ENCODE measurements around the gene DNAH3.

Gene DNAH3

GRCh38 chr16:20904507-20905081, 246.1 kb downstream of the DNAH3 start:
- no peak for DNase-seq (ENCODE audit: low read depth, low spot score)

- no peak for DNase-seq (ENCODE audit: low read depth, low spot score)
Observed at GRCh38 chr16:20903899-20904506, 246.6 kb downstream of the DNAH3 start.

DNA sequence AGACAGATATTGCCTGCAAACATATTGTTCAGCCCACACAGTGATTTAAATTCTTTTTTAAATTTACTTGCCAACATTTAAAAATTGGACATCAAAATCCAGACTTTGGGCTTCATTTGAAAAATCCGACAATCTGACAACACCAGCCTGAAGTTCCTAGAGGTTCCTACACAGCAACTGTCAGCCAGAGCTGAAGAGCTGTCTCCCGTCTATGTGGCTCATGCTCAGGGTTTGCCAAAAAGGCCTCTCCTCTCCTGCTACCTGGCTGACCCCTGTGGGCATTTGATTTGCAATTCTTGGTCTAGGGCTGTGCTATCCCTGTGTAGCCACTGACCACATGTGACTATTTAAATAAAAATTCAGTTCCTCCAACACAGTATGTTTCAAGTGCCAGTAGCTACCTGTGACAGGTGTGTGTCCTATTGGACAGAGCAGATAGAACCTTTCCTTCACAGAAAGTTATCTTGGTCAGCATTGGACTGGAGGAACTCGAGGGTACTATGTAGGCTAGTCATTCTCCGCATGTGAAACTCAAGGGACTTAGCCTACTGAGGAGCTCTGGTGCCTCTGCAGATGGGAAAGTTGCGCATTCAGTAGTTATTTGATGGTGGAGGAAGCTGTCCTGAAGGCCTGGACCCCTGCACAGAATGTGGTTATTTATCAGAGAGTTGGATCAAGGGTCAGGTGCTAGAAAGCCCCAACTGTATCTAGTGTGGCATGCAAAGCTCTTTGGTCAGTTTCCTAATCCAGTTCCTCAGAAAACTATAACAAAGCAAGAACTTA, 247.3 kb downstream of the DNAH3 start:
- DNase-seq (ENCODE audit: low read depth, low spot score): no peak

DNA sequence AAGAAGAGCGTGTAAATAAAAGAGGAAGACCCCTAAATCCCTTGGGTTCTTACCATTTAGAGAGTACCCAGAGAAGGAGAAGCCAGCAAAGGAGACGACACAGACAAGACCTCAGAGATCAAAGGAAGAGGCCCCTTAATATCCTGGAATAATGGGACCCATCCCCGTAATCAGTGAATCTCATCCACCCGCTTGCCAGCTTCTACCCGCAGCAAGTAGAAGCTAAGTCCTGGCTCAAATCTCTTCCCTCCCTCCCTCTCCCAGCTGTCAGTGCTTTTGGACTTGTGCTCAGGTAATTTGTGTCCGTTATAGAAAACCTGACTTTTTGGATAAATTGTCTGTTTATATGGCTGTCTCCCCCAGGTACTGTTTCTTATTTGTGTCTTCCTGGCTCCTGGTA, 248.2 kb downstream of the DNAH3 start:
- no peak for DNase-seq (ENCODE audit: low read depth, low spot score)

DNA sequence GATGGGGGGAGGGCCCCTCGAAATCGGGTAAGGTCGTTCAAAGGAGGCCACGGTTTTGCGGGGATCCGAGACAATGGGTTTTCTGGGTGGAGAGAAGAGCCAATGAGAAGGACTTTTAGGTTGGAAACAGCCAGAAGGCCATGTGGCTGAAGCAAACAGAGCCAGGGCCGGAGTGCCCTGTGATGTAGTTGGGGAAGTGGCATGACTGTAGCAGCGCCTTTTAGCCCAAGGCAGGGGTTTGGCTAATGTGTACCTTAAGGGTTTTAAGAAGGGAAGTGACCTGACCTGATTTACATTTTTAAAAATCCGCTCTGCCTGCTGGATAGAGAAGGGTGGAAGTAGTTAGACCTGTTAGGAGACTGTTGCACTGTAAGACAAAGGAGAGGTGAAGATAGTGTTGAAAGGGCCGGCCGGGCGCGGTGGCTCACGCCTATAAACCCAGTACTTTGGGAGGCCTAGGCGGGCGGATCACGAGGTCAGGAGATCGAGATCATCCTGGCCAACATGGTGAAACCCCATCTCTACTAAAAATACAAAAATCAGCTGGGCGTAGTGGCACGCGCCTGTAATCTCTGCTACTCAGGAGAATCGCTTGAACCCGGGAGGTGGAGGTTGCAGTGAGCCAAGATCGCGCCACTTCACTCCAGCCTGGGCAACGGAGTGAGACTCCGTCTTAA, 249.1 kb downstream of the DNAH3 start:
- no peak for DNase-seq (ENCODE audit: low read depth, low spot score)

GRCh38 chr16:20901068-20901435, 249.6 kb downstream of the DNAH3 start:
- DNase-seq (ENCODE audit: low read depth, low spot score): no peak

GRCh38 chr16:20900299-20901067, 250.2 kb downstream of the DNAH3 start, which contains the start of the genes DCUN1D3 and LYRM1:
DCUN1D3 (minus strand) TSS chr16:20900358; CDS start chr16:20862538, 37,820 bp downstream.
LYRM1 (plus strand) TSS chr16:20900771; CDS start chr16:20915556, 14,785 bp downstream.
- peak; percentile 77 for DNase-seq (ENCODE audit: low read depth, low spot score)

- no peak for DNase-seq (ENCODE audit: low read depth, low spot score)
Observed at GRCh38 chr16:20899477-20900298, 251.0 kb downstream of the DNAH3 start.

- DNase-seq (ENCODE audit: low read depth, low spot score): no peak
Observed at GRCh38 chr16:20899071-20899470, 251.6 kb downstream of the DNAH3 start.

DNA sequence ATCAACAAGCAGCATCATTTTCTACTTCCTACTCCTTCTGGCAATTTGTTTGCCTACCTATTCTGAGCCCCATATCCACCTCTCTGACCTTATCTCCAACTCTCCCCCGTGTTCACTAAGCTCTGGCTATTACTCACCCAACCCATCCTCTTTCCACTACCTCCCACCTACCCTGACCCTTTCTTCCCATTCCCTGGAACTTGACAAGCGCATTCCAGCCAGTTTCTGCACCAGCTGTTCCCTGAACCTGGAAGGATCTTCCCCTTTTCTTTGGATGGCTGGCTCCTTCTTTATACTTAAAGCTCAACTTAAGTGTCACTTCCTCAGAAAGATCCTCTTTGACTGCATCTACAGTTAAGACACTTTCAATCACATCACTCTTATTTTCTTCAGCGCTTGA, 252.7 kb downstream of the DNAH3 start:
- no peak for DNase-seq (ENCODE audit: low read depth, low spot score)

DNA sequence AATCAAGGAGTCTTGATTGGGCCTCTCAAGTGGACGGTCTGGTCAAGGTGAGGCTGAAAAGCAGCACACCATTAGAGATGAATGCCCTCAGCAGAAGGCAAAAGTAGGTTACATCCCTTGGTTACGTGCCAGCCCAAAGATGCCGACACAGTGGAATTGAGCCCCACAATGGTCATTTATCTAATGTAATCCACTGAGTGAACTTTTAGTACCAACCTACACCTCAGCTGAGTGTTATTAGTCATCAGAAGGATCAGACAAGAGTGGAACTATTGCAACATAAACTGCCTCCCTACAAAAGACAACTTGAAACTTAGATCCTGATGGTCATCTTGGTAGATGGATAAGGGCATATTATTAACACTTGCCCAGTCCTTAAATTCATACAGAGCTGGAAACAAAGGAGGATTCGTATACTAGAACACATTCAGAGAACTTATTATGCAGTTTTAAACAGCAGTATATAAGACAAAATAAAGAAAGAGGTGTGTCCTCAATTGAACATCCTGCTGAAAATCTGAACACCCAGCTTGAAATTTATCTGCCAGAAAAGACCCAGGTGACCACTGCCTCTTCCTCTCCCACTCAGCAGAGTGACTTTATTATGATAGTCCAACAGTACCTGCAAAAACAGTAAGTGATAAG, 253.3 kb downstream of the DNAH3 start:
- DNase-seq (ENCODE audit: low read depth, low spot score): no peak

DNA sequence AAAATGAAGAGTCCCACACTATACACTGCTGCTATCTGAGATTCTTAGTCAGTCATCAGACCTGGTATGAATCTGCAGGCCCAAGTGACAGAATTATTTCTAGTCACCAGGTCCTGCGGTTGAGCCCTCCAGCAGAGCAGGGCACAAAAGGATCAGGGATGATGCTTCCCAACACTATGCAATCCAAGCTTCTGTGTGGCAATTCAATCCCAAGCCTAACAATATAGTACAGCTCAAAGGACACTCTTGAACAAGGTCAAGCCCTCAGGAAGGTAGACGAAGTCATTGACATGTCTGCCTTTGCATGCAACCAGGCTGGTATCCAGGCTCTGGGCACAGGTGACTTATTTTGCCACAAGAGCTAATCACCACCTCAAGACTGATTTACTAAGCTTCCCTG, 256.3 kb downstream of the DNAH3 start:
- DNase-seq (ENCODE audit: low read depth, low spot score): no peak

DNA sequence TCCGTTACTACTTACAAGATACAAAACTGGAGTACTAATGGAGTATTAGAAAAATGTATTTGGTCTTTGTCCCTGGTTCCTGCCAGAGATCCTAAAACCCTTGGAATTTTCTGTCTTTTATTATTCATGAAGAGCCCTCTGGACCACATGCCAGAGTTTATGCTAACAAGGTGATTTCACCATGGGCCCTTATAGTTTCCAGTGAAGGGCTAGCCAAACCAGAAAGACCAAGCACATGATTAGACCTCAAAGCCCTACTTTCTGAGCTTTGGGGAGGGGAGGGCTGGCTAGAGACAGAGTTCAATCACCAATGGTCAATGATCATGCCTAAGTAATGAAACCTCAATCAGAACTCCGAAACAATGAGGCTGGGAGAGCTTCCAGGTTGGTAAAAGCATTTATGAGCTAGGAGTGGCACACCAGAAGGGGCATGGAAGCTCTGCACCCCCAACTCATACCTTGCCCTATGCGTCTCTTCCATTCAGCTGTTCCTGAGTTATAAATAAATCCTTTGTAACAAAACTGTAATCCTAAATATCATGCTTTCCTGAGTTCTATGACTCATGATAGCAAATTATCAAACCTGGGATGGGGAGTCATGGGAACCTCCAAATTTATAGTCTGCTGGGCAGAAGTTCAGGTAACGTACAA, 260.9 kb downstream of the DNAH3 start:
- DNase-seq (ENCODE audit: low read depth, low spot score): no peak

- no peak for DNase-seq (ENCODE audit: low read depth, low spot score)
Observed at GRCh38 chr16:20887207-20887606, 263.4 kb downstream of the DNAH3 start.

- DNase-seq (ENCODE audit: low read depth, low spot score): no peak
Observed at GRCh38 chr16:20886320-20886719, 264.3 kb downstream of the DNAH3 start.

DNA sequence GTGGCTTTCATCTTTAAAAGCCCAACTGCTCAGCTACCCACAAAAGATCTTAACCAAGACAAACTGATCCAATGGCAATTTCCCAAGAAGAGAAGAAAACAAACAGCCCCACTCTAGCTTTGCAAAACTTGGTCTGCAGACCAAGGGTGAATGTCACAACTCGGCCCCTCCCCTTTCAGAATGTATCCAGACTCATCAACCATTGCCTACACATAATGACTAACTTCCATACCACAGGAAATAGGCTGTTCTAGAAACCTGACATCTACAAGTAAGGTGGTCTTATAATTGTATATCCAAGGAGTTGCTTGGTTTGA, 266.4 kb downstream of the DNAH3 start:
- DNase-seq (ENCODE audit: low read depth, low spot score): no peak

- no peak for DNase-seq (ENCODE audit: low read depth, low spot score)
Observed at GRCh38 chr16:20883554-20884239, 266.9 kb downstream of the DNAH3 start.
